ENCODE measurements around the gene PDE8A. TPM values are rescaled to one million over a fixed set of nuclear protein-coding genes. Genes with fewer than 3 reads are reported as not detected.

Gene PDE8A
- total RNA-seq, 1 donor from 2014 or later: 32.3 TPM

GRCh38 chr15:85112997-85113396 is 131.3 kb downstream of the PDE8A start:
- H3K4me1 Mint-ChIP-seq: no peaks in the 10 kb centered on the region
- H3K9me3 Mint-ChIP-seq: no peaks in the 10 kb centered on the region
- no peak overlapping the region for H3K4me3 Mint-ChIP-seq
- H3K36me3 Mint-ChIP-seq (ENCODE audit: low read depth): peaks cover 47% of the 10 kb centered on the region
- intact Hi-C loops (cut with micrococcal nuclease): no loop called here
- no peak for TF ChIP-seq CTCF (IDR thresholded peaks at IDR 0.05)
- H3K27me3 Mint-ChIP-seq: no peaks in the 10 kb centered on the region
- H3K27ac Mint-ChIP-seq: no peak overlapping the region
- POLR2A ChIA-PET: no interaction called here
- ATAC-seq (ENCODE audit: low read depth) (no peak), DNase-seq (no peak)
- CTCF ChIA-PET: no interaction called here

- CTCF ChIA-PET: no interaction called here
- TF ChIP-seq CTCF (IDR thresholded peaks at IDR 0.05): no peak
- POLR2A ChIA-PET: no interaction called here
- ATAC-seq (ENCODE audit: low read depth) (no peak), DNase-seq (no peak)
- Mint-ChIP-seq H3K27ac (no peak overlapping the region), H3K4me1 (no peaks in the 10 kb centered on the region), H3K4me3 (no peak overlapping the region), H3K9me3 (no peaks in the 10 kb centered on the region), H3K27me3 (no peaks in the 10 kb centered on the region), H3K36me3 (ENCODE audit: low read depth) (peaks cover 49% of the 10 kb centered on the region)
- intact Hi-C loops (cut with micrococcal nuclease): no loop called here
Measured at GRCh38 chr15:85114886-85115285, 133.2 kb downstream of the PDE8A start.

GRCh38 chr15:85116066-85116465 is 134.4 kb downstream of the PDE8A start:
- CTCF ChIA-PET: no interaction called here
- no peak for TF ChIP-seq CTCF (IDR thresholded peaks at IDR 0.05)
- no peak overlapping the region for H3K27ac Mint-ChIP-seq
- ATAC-seq (ENCODE audit: low read depth) (no peak), DNase-seq (no peak)
- no peak overlapping the region for H3K4me3 Mint-ChIP-seq
- H3K27me3 Mint-ChIP-seq: no peaks in the 10 kb centered on the region
- POLR2A ChIA-PET: no interaction called here
- no peaks in the 10 kb centered on the region for H3K9me3 Mint-ChIP-seq
- H3K4me1 Mint-ChIP-seq: no peaks in the 10 kb centered on the region
- intact Hi-C loops (cut with micrococcal nuclease): no loop called here
- peaks cover 55% of the 10 kb centered on the region for H3K36me3 Mint-ChIP-seq (ENCODE audit: low read depth)

GRCh38 chr15:85116494-85116893 is 134.8 kb downstream of the PDE8A start:
- H3K27ac Mint-ChIP-seq: no peak overlapping the region
- no peak for ATAC-seq (ENCODE audit: low read depth)
- H3K36me3 Mint-ChIP-seq (ENCODE audit: low read depth): peaks cover 56% of the 10 kb centered on the region
- H3K27me3 Mint-ChIP-seq: no peaks in the 10 kb centered on the region
- H3K4me3 Mint-ChIP-seq: no peak overlapping the region
- CTCF ChIA-PET: no interaction called here
- no peaks in the 10 kb centered on the region for H3K9me3 Mint-ChIP-seq
- POLR2A ChIA-PET: no interaction called here
- H3K4me1 Mint-ChIP-seq: no peaks in the 10 kb centered on the region
- no peak for DNase-seq
- no peak for TF ChIP-seq CTCF (IDR thresholded peaks at IDR 0.05)
- intact Hi-C loops (cut with micrococcal nuclease): no loop called here

GRCh38 chr15:85116925-85117646 is 135.4 kb downstream of the PDE8A start:
- Mint-ChIP-seq H3K36me3 (ENCODE audit: low read depth) (peaks cover 61% of the 10 kb centered on the region), H3K4me3 (no peak overlapping the region), H3K9me3 (no peaks in the 10 kb centered on the region), H3K4me1 (no peaks in the 10 kb centered on the region), H3K27me3 (no peaks in the 10 kb centered on the region), H3K27ac (no peak overlapping the region)
- TF ChIP-seq CTCF (IDR thresholded peaks at IDR 0.05): no peak
- ATAC-seq (ENCODE audit: low read depth) (no peak), DNase-seq (no peak)
- CTCF ChIA-PET: no interaction called here
- intact Hi-C loops (cut with micrococcal nuclease): no loop called here
- POLR2A ChIA-PET: no interaction called here

All from activated B cell treated with CpG ODN at 0.5 μM for 24 hours (primary cell).